Measurements from ENCODE around the gene GBX1. TPM values are rescaled to one million over a fixed set of nuclear protein-coding genes. Genes with fewer than 3 reads are reported as not detected.

The GBX1 gene
- total RNA-seq, 1 experiment from 2014 or later, result not detected

- peaks cover 14 to 19% of the 10 kb centered on the region in 2 experiments for H3K9me3 Mint-ChIP-seq
- no CpG with 5 or more reads among the region's 10 CpGs for WGBS (ENCODE audit: extremely low coverage, insufficient read length, low lambda C conversion rate)
Observed at GRCh38 chr7:151168787-151169162, 1.3 kb upstream of the GBX1 start.

More at GRCh38 chr7:151168787-151169162, 1.3 kb upstream of the GBX1 start:
- peak overlapping the region in 1 of 2 experiments; percentile 80; a peak in 3 of 5 replicates for H3K4me3 Mint-ChIP-seq
- H3K4me1 Mint-ChIP-seq, result peaks cover 8 to 17% of the 10 kb centered on the region in 2 experiments; a peak in 3 of 4 replicates
- Histone ChIP-seq H2BK120ac (ENCODE audit: low read depth, low read length, poor library complexity, severe bottlenecking) (no peak overlapping the region), H3K56ac (ENCODE audit: insufficient read length, low read depth, low read length) (no peak overlapping the region), H3T11ph (ENCODE audit: low read length) (no peak overlapping the region), H3K23ac (ENCODE audit: insufficient read length, low read depth, low read length) (no peak overlapping the region), H2BK5ac (ENCODE audit: insufficient read length, low read length) (no peak overlapping the region), H3K79me2 (ENCODE audit: insufficient read depth, low read length) (no peaks in the 10 kb centered on the region), H3K18ac (ENCODE audit: insufficient read length, low read depth, low read length) (no peak overlapping the region), H3K23me2 (ENCODE audit: insufficient read length, low read depth, low read length, poor library complexity, severe bottlenecking) (peaks cover 10% of the 10 kb centered on the region), H3K79me1 (ENCODE audit: insufficient read depth, low read depth, low read length, poor library complexity, severe bottlenecking) (no peaks in the 10 kb centered on the region), H3K4me2 (ENCODE audit: insufficient read depth, insufficient read length, low read length) (peak overlapping the region; percentile 25), H2AK5ac (ENCODE audit: insufficient read length, low read length) (no peak overlapping the region), H4K20me1 (ENCODE audit: control insufficient read depth, insufficient read depth, insufficient read length) (no peaks in the 10 kb centered on the region), H3K9ac (ENCODE audit: extremely low read depth, insufficient read length, low read length) (no peak overlapping the region), H3K27me3 (ENCODE audit: insufficient read depth, low read length) (peaks cover 45% of the 10 kb centered on the region), H3K9me3 (ENCODE audit: control insufficient read depth, low read depth, low read length) (no peaks in the 10 kb centered on the region), H2BK12ac (ENCODE audit: insufficient read length, low read depth, low read length) (no peak overlapping the region), H4K5ac (ENCODE audit: insufficient read length, low read depth, low read length) (no peak overlapping the region), H2BK20ac (ENCODE audit: low read depth, low read length, poor library complexity, severe bottlenecking) (no peak overlapping the region), H4K8ac (replicated peaks; ENCODE audit: insufficient read length, low read depth, low read length) (no peak overlapping the region), H3K4ac (ENCODE audit: low read depth, low read length) (no peak overlapping the region), H3K14ac (ENCODE audit: insufficient read depth, low read length) (no peak overlapping the region), H2AFZ (ENCODE audit: low read length) (no peak overlapping the region), H2BK15ac (ENCODE audit: low read depth, low read length) (no peak overlapping the region), H4K91ac (ENCODE audit: insufficient read length, low read depth, low read length) (no peak overlapping the region), H3K4me1 (ENCODE audit: insufficient read depth, low read length) (no peaks in the 10 kb centered on the region), H3K27ac (ENCODE audit: insufficient read length, low read depth, low read length) (no peak overlapping the region)
- DNase-seq, result no peak
- peaks cover 58% of the 10 kb centered on the region for H3K27me3 Mint-ChIP-seq (ENCODE audit: low read depth)
- no peak for TF ChIP-seq CTCF (conservative IDR thresholded peaks at IDR 0.05)
- H3K27ac Mint-ChIP-seq, result no peak overlapping the region
- no peaks in the 10 kb centered on the region; a peak in 2 of 7 replicates for H3K36me3 Mint-ChIP-seq (ENCODE audit: insufficient read depth in 1 of 3, low read depth in 3 of 3)
